GM19324 (cell line): Measurements from ENCODE around the gene AGPAT3.
"Not testable (repeated sequence)": the region's sequence is repeated elsewhere in the genome, so short reads cannot be mapped to it uniquely, and the experiment has no call there.

ENCODE experiments used
- ATAC-seq: cut with Tn5 transposase; IDR thresholded peaks from one replicate; pipeline ENCODE4 v1.9.1; 2021; ENCODE audit warnings: mild to moderate bottlenecking, moderate library complexity; ENCODE audit not compliant: unreplicated experiment, low FRiP score

The AGPAT3 gene

GRCh38 chr21:43880111-43880985 is 15.3 kb downstream of the AGPAT3 start:
- no peak for ATAC-seq

- no peak for ATAC-seq
Measured at GRCh38 chr21:43881283-43881682, 16.3 kb downstream of the AGPAT3 start.

GRCh38 chr21:43881935-43882334 is 16.9 kb downstream of the AGPAT3 start:
- no peak for ATAC-seq

GRCh38 chr21:43882952-43883545 is 18.0 kb downstream of the AGPAT3 start:
- no peak for ATAC-seq

- no peak for ATAC-seq
Measured at GRCh38 chr21:43884012-43884860, 19.2 kb downstream of the AGPAT3 start.

GRCh38 chr21:43884861-43885417 is 19.9 kb downstream of the AGPAT3 start:
- ATAC-seq, result no peak

GRCh38 chr21:43885721-43886120 is 20.7 kb downstream of the AGPAT3 start:
- ATAC-seq, result no peak

- no peak for ATAC-seq
Measured at GRCh38 chr21:43886565-43886964, 21.5 kb downstream of the AGPAT3 start.

- ATAC-seq, result no peak
Measured at GRCh38 chr21:43889069-43889468, 24.0 kb downstream of the AGPAT3 start.

GRCh38 chr21:43890042-43890441 is 25.0 kb downstream of the AGPAT3 start:
- ATAC-seq, result no peak

GRCh38 chr21:43892334-43892733 is 27.3 kb downstream of the AGPAT3 start:
- ATAC-seq, result no peak

GRCh38 chr21:43892984-43893535 is 28.0 kb downstream of the AGPAT3 start:
- no peak for ATAC-seq

- peak; percentile 51 for ATAC-seq
Measured at GRCh38 chr21:43893536-43894205, 28.6 kb downstream of the AGPAT3 start.

- ATAC-seq, result no peak
Measured at GRCh38 chr21:43894206-43894577, 29.2 kb downstream of the AGPAT3 start.

GRCh38 chr21:43895196-43895595 is 30.2 kb downstream of the AGPAT3 start:
- no peak for ATAC-seq

- not testable (repeated sequence) for ATAC-seq
Measured at GRCh38 chr21:43896696-43897299, 31.8 kb downstream of the AGPAT3 start.

- ATAC-seq, result no peak
Measured at GRCh38 chr21:43899307-43900077, 34.5 kb downstream of the AGPAT3 start.

- ATAC-seq, result no peak
Measured at GRCh38 chr21:43900078-43900385, 35.0 kb downstream of the AGPAT3 start.

- ATAC-seq, result no peak
Measured at GRCh38 chr21:43900690-43901089, 35.7 kb downstream of the AGPAT3 start.
